Osteoblast (primary cell): ENCODE data around the gene FGF12. TPM values are rescaled to one million over a fixed set of nuclear protein-coding genes. Genes with fewer than 3 reads are reported as not detected.

Experiments
- DNase-seq: peaks from one replicate; pipeline ENCODE4 v3.0.0; 2011; ENCODE audit warnings: low spot score, mixed read lengths; ENCODE audit not compliant: insufficient read length; ENCODE audit errors: missing footprints
- H2AFZ ChIP-seq: 2 replicates; pipeline ENCODE4 v1.6.0; 2011; ENCODE audit warnings: mild to moderate bottlenecking, low read length
- H3K27ac ChIP-seq: 2 replicates; pipeline ENCODE4 v1.5.1; 2011; ENCODE audit warnings: mild to moderate bottlenecking, low read depth, low read length, moderate library complexity
- H3K27me3 ChIP-seq: 2 replicates; pipeline ENCODE4 v1.6.0; 2012; ENCODE audit warnings: mild to moderate bottlenecking, control low read depth, inconsistent platforms, low read length, moderate library complexity; ENCODE audit not compliant: insufficient read depth
- H3K36me3 ChIP-seq: 2 replicates; pipeline ENCODE4 v1.5.1; 2011; ENCODE audit warnings: mild to moderate bottlenecking, low read length, control low read depth, moderate library complexity; ENCODE audit not compliant: insufficient read depth
- H3K4me1 ChIP-seq: 2 replicates; pipeline ENCODE4 v1.5.1; 2011; ENCODE audit warnings: mild to moderate bottlenecking, low read length, control low read depth, moderate library complexity; ENCODE audit not compliant: insufficient read depth
- H3K4me2 ChIP-seq: 2 replicates; pipeline ENCODE4 v1.6.0; 2011; ENCODE audit warnings: mild to moderate bottlenecking, low read length; ENCODE audit not compliant: insufficient read depth
- H3K4me3 ChIP-seq: fragments of 200-600 bp; sonication (generic); 3 replicates; pipeline ENCODE4 v1.5.1; 2012; ENCODE audit warnings: mild to moderate bottlenecking, low read length, inconsistent platforms; ENCODE audit not compliant: insufficient read depth
- H3K79me2 ChIP-seq: 2 replicates; pipeline ENCODE4 v1.6.0; 2012; ENCODE audit warnings: mild to moderate bottlenecking, low read length, control low read depth, inconsistent platforms; ENCODE audit not compliant: insufficient read depth
- H3K9me3 ChIP-seq: 2 replicates; pipeline ENCODE4 v1.5.1; 2011; ENCODE audit warnings: low read depth, low read length, control low read depth
- H4K20me1 ChIP-seq: 2 replicates; pipeline ENCODE4 v1.6.0; 2012; ENCODE audit warnings: mild to moderate bottlenecking, low read length, control low read depth; ENCODE audit not compliant: insufficient read depth
- CTCF ChIP-seq: IDR thresholded peaks from 2 replicates; pipeline ENCODE4 v1.5.1; 2011; ENCODE audit warnings: mild to moderate bottlenecking, low read depth, low read length, moderate library complexity; ENCODE audit errors: extremely low read depth
- total RNA-seq: library from RNA; depleted of rRNA; stranded (reverse); fragments of >200 nt; gene quantifications from 2 replicates; pipeline ENCODE4 v1.2.3, GENCODE V29; 2012

Gene FGF12
- total RNA-seq, 1 donor: not detected

- DNase-seq: no peak
- H3K36me3 ChIP-seq: no peaks in the 10 kb centered on the region
- no peaks in the 10 kb centered on the region for H4K20me1 ChIP-seq
- no peak overlapping the region for H2AFZ ChIP-seq
- H3K27ac ChIP-seq: no peak overlapping the region
- no peaks in the 10 kb centered on the region for H3K4me1 ChIP-seq
- no peak overlapping the region for H3K4me2 ChIP-seq
- no peaks in the 10 kb centered on the region for H3K27me3 ChIP-seq
- TF ChIP-seq CTCF: no peak
- H3K4me3 ChIP-seq: no peak overlapping the region
- no peaks in the 10 kb centered on the region for H3K9me3 ChIP-seq
- no peaks in the 10 kb centered on the region for H3K79me2 ChIP-seq
Observed at GRCh38 chr3:192655628-192656027, 71.7 kb downstream of the FGF12 start.

GRCh38 chr3:192655040-192655439 lies 72.3 kb downstream of the FGF12 start:
- H3K9me3 ChIP-seq: no peaks in the 10 kb centered on the region
- H3K4me2 ChIP-seq: no peak overlapping the region
- DNase-seq: no peak
- no peak overlapping the region for H3K27ac ChIP-seq
- no peaks in the 10 kb centered on the region for H3K36me3 ChIP-seq
- H3K4me3 ChIP-seq: no peak overlapping the region
- TF ChIP-seq CTCF: no peak
- no peaks in the 10 kb centered on the region for H3K79me2 ChIP-seq
- no peaks in the 10 kb centered on the region for H3K4me1 ChIP-seq
- H2AFZ ChIP-seq: no peak overlapping the region
- no peaks in the 10 kb centered on the region for H4K20me1 ChIP-seq
- no peaks in the 10 kb centered on the region for H3K27me3 ChIP-seq

GRCh38 chr3:192653862-192654261 lies 73.5 kb downstream of the FGF12 start:
- H3K4me2 ChIP-seq: no peak overlapping the region
- H4K20me1 ChIP-seq: no peaks in the 10 kb centered on the region
- H3K79me2 ChIP-seq: no peaks in the 10 kb centered on the region
- no peaks in the 10 kb centered on the region for H3K4me1 ChIP-seq
- DNase-seq: no peak
- H3K9me3 ChIP-seq: no peaks in the 10 kb centered on the region
- no peaks in the 10 kb centered on the region for H3K27me3 ChIP-seq
- no peak overlapping the region for H2AFZ ChIP-seq
- no peak overlapping the region for H3K4me3 ChIP-seq
- H3K36me3 ChIP-seq: no peaks in the 10 kb centered on the region
- TF ChIP-seq CTCF: no peak
- H3K27ac ChIP-seq: no peak overlapping the region

GRCh38 chr3:192652727-192653126 lies 74.6 kb downstream of the FGF12 start:
- no peaks in the 10 kb centered on the region for H4K20me1 ChIP-seq
- TF ChIP-seq CTCF: no peak
- no peaks in the 10 kb centered on the region for H3K27me3 ChIP-seq

More at GRCh38 chr3:192652727-192653126, 74.6 kb downstream of the FGF12 start:
- Histone ChIP-seq H3K4me2 (no peak overlapping the region), H3K79me2 (no peaks in the 10 kb centered on the region), H3K9me3 (no peaks in the 10 kb centered on the region), H3K27ac (no peak overlapping the region), H3K4me3 (no peak overlapping the region), H3K36me3 (no peaks in the 10 kb centered on the region), H2AFZ (no peak overlapping the region), H3K4me1 (no peaks in the 10 kb centered on the region)
- DNase-seq: no peak
